NT2/D1 (cell line): Measurements from ENCODE around the gene PPP3R1.

Experiments
- SUZ12 ChIP-seq: IDR thresholded peaks from 2 replicates; pipeline ENCODE4 v1.6.1; 2011; ENCODE audit not compliant: insufficient read length, insufficient read depth; ENCODE audit errors: extremely low read depth
- YY1 ChIP-seq: IDR thresholded peaks from 2 replicates; pipeline ENCODE4 v1.6.1; 2011; ENCODE audit not compliant: insufficient read length, insufficient read depth
- ZNF274 ChIP-seq: IDR thresholded peaks from 2 replicates; pipeline ENCODE4 v1.6.1; 2011; ENCODE audit warnings: mild to moderate bottlenecking, low read depth, low read length

GRCh38 chr2:68156419-68156818 lies 95.9 kb downstream of the PPP3R1 start:
- TF ChIP-seq ZNF274: no peak
- TF ChIP-seq SUZ12: no peak
- TF ChIP-seq YY1: no peak
